Measurements from ENCODE around the gene TMPRSS3.

Gene TMPRSS3

GRCh38 chr21:42417533-42417932 is 21.7 kb upstream of the TMPRSS3 start:
- H3K4me1 ChIP-seq (ENCODE audit: control insufficient read depth, insufficient read depth, low read length, unreplicated experiment): no peaks in the 10 kb centered on the region
- H3K36me3 ChIP-seq (ENCODE audit: insufficient read depth, low read length): no peaks in the 10 kb centered on the region
- no peak overlapping the region for H3K27ac ChIP-seq (ENCODE audit: low read depth, low read length)
- peaks cover 75% of the 10 kb centered on the region for H3K27me3 ChIP-seq (ENCODE audit: insufficient read depth, low read length)
- no peak overlapping the region for H3K4me3 ChIP-seq (ENCODE audit: low read depth, low read length)
- H3K79me2 ChIP-seq (ENCODE audit: control insufficient read depth, insufficient read depth, low read length, unreplicated experiment): no peaks in the 10 kb centered on the region
- H2AFZ ChIP-seq (ENCODE audit: low read length, unreplicated experiment): no peak overlapping the region

GRCh38 chr21:42414928-42415769 is 19.3 kb upstream of the TMPRSS3 start:
- Histone ChIP-seq H3K4me3 (ENCODE audit: low read depth, low read length) (no peak overlapping the region), H3K36me3 (ENCODE audit: insufficient read depth, low read length) (no peaks in the 10 kb centered on the region)

GRCh38 chr21:42414553-42414927 is 18.7 kb upstream of the TMPRSS3 start:
- Histone ChIP-seq H3K36me3 (ENCODE audit: insufficient read depth, low read length) (no peaks in the 10 kb centered on the region), H3K79me2 (ENCODE audit: control insufficient read depth, insufficient read depth, low read length, unreplicated experiment) (no peaks in the 10 kb centered on the region), H3K4me3 (ENCODE audit: low read depth, low read length) (no peak overlapping the region), H3K27ac (ENCODE audit: low read depth, low read length) (no peak overlapping the region), H3K27me3 (ENCODE audit: insufficient read depth, low read length) (peaks cover 75% of the 10 kb centered on the region), H3K4me1 (ENCODE audit: control insufficient read depth, insufficient read depth, low read length, unreplicated experiment) (no peaks in the 10 kb centered on the region), H2AFZ (ENCODE audit: low read length, unreplicated experiment) (no peak overlapping the region)

More at GRCh38 chr21:42414928-42415769, 19.3 kb upstream of the TMPRSS3 start:
- no peak overlapping the region for H3K27ac ChIP-seq (ENCODE audit: low read depth, low read length)
- no peak overlapping the region for H2AFZ ChIP-seq (ENCODE audit: low read length, unreplicated experiment)
- H3K79me2 ChIP-seq (ENCODE audit: control insufficient read depth, insufficient read depth, low read length, unreplicated experiment): no peaks in the 10 kb centered on the region
- H3K27me3 ChIP-seq (ENCODE audit: insufficient read depth, low read length): peaks cover 75% of the 10 kb centered on the region
- no peaks in the 10 kb centered on the region for H3K4me1 ChIP-seq (ENCODE audit: control insufficient read depth, insufficient read depth, low read length, unreplicated experiment)

- H3K27me3 ChIP-seq (ENCODE audit: insufficient read depth, low read length): peaks cover 75% of the 10 kb centered on the region
- H3K4me1 ChIP-seq (ENCODE audit: control insufficient read depth, insufficient read depth, low read length, unreplicated experiment): no peaks in the 10 kb centered on the region
- no peak overlapping the region for H3K27ac ChIP-seq (ENCODE audit: low read depth, low read length)
- no peak overlapping the region for H2AFZ ChIP-seq (ENCODE audit: low read length, unreplicated experiment)
- H3K4me3 ChIP-seq (ENCODE audit: low read depth, low read length): no peak overlapping the region
- H3K79me2 ChIP-seq (ENCODE audit: control insufficient read depth, insufficient read depth, low read length, unreplicated experiment): no peaks in the 10 kb centered on the region
- H3K36me3 ChIP-seq (ENCODE audit: insufficient read depth, low read length): no peaks in the 10 kb centered on the region
These were observed 18.2 kb upstream of the TMPRSS3 start for GRCh38 chr21:42414066-42414465.

GRCh38 chr21:42413500-42413899 is 17.6 kb upstream of the TMPRSS3 start:
- no peaks in the 10 kb centered on the region for H3K4me1 ChIP-seq (ENCODE audit: control insufficient read depth, insufficient read depth, low read length, unreplicated experiment)
- H3K4me3 ChIP-seq (ENCODE audit: low read depth, low read length): no peak overlapping the region
- H3K79me2 ChIP-seq (ENCODE audit: control insufficient read depth, insufficient read depth, low read length, unreplicated experiment): no peaks in the 10 kb centered on the region
- no peak overlapping the region for H3K27ac ChIP-seq (ENCODE audit: low read depth, low read length)
- peaks cover 74% of the 10 kb centered on the region for H3K27me3 ChIP-seq (ENCODE audit: insufficient read depth, low read length)
- no peaks in the 10 kb centered on the region for H3K36me3 ChIP-seq (ENCODE audit: insufficient read depth, low read length)
- H2AFZ ChIP-seq (ENCODE audit: low read length, unreplicated experiment): no peak overlapping the region

GRCh38 chr21:42413093-42413492 is 17.2 kb upstream of the TMPRSS3 start:
- H3K27ac ChIP-seq (ENCODE audit: low read depth, low read length): no peak overlapping the region
- no peaks in the 10 kb centered on the region for H3K4me1 ChIP-seq (ENCODE audit: control insufficient read depth, insufficient read depth, low read length, unreplicated experiment)
- no peaks in the 10 kb centered on the region for H3K36me3 ChIP-seq (ENCODE audit: insufficient read depth, low read length)
- no peak overlapping the region for H2AFZ ChIP-seq (ENCODE audit: low read length, unreplicated experiment)
- H3K4me3 ChIP-seq (ENCODE audit: low read depth, low read length): no peak overlapping the region
- no peaks in the 10 kb centered on the region for H3K79me2 ChIP-seq (ENCODE audit: control insufficient read depth, insufficient read depth, low read length, unreplicated experiment)
- H3K27me3 ChIP-seq (ENCODE audit: insufficient read depth, low read length): peaks cover 74% of the 10 kb centered on the region

- no peaks in the 10 kb centered on the region for H3K4me1 ChIP-seq (ENCODE audit: control insufficient read depth, insufficient read depth, low read length, unreplicated experiment)
These were observed 16.7 kb upstream of the TMPRSS3 start for GRCh38 chr21:42412636-42412933.

GRCh38 chr21:42411891-42412635 is 16.2 kb upstream of the TMPRSS3 start:
- Histone ChIP-seq H3K27me3 (ENCODE audit: insufficient read depth, low read length) (peaks cover 83% of the 10 kb centered on the region), H3K27ac (ENCODE audit: low read depth, low read length) (no peak overlapping the region), H3K79me2 (ENCODE audit: control insufficient read depth, insufficient read depth, low read length, unreplicated experiment) (no peaks in the 10 kb centered on the region), H3K36me3 (ENCODE audit: insufficient read depth, low read length) (no peaks in the 10 kb centered on the region), H3K4me3 (ENCODE audit: low read depth, low read length) (no peak overlapping the region), H2AFZ (ENCODE audit: low read length, unreplicated experiment) (no peak overlapping the region), H3K4me1 (ENCODE audit: control insufficient read depth, insufficient read depth, low read length, unreplicated experiment) (no peaks in the 10 kb centered on the region)

More at GRCh38 chr21:42412636-42412933, 16.7 kb upstream of the TMPRSS3 start:
- no peak overlapping the region for H3K4me3 ChIP-seq (ENCODE audit: low read depth, low read length)
- no peaks in the 10 kb centered on the region for H3K79me2 ChIP-seq (ENCODE audit: control insufficient read depth, insufficient read depth, low read length, unreplicated experiment)
- H3K36me3 ChIP-seq (ENCODE audit: insufficient read depth, low read length): no peaks in the 10 kb centered on the region
- peaks cover 77% of the 10 kb centered on the region for H3K27me3 ChIP-seq (ENCODE audit: insufficient read depth, low read length)
- H3K27ac ChIP-seq (ENCODE audit: low read depth, low read length): no peak overlapping the region
- H2AFZ ChIP-seq (ENCODE audit: low read length, unreplicated experiment): no peak overlapping the region

GRCh38 chr21:42411197-42411869 is 15.5 kb upstream of the TMPRSS3 start:
- no peaks in the 10 kb centered on the region for H3K36me3 ChIP-seq (ENCODE audit: insufficient read depth, low read length)
- no peak overlapping the region for H3K4me3 ChIP-seq (ENCODE audit: low read depth, low read length)
- no peak overlapping the region for H3K27ac ChIP-seq (ENCODE audit: low read depth, low read length)
- peaks cover 90% of the 10 kb centered on the region for H3K27me3 ChIP-seq (ENCODE audit: insufficient read depth, low read length)
- H3K4me1 ChIP-seq (ENCODE audit: control insufficient read depth, insufficient read depth, low read length, unreplicated experiment): no peaks in the 10 kb centered on the region
- H3K79me2 ChIP-seq (ENCODE audit: control insufficient read depth, insufficient read depth, low read length, unreplicated experiment): no peaks in the 10 kb centered on the region
- no peak overlapping the region for H2AFZ ChIP-seq (ENCODE audit: low read length, unreplicated experiment)

GRCh38 chr21:42409366-42409765 is 13.5 kb upstream of the TMPRSS3 start:
- Histone ChIP-seq H3K36me3 (ENCODE audit: insufficient read depth, low read length) (no peaks in the 10 kb centered on the region), H3K79me2 (ENCODE audit: control insufficient read depth, insufficient read depth, low read length, unreplicated experiment) (no peaks in the 10 kb centered on the region), H3K4me3 (ENCODE audit: low read depth, low read length) (no peak overlapping the region), H3K27me3 (ENCODE audit: insufficient read depth, low read length) (peaks cover 92% of the 10 kb centered on the region), H3K4me1 (ENCODE audit: control insufficient read depth, insufficient read depth, low read length, unreplicated experiment) (no peaks in the 10 kb centered on the region), H3K27ac (ENCODE audit: low read depth, low read length) (no peak overlapping the region), H2AFZ (ENCODE audit: low read length, unreplicated experiment) (no peak overlapping the region)

All from ACC112 (cell line).